GM18498 (cell line): ENCODE data around the gene OR52J3.

Source experiments
- ATAC-seq: cut with Tn5 transposase; IDR thresholded peaks from one replicate; pipeline ENCODE4 v1.9.1; 2021; ENCODE audit warnings: mild to moderate bottlenecking, moderate library complexity; ENCODE audit not compliant: unreplicated experiment

The OR52J3 gene

GRCh38 chr11:5092821-5093585 is 46.7 kb downstream of the OR52J3 start:
- no peak for ATAC-seq

GRCh38 chr11:5096011-5096410 is 49.7 kb downstream of the OR52J3 start:
- no peak for ATAC-seq
